IPS-18a (cell line): ENCODE measurements around the gene NDOR1.
"Not testable (repeated sequence)": the region's sequence is repeated elsewhere in the genome, so short reads cannot be mapped to it uniquely, and the experiment has no call there.

ENCODE experiments used
- H3K27ac ChIP-seq: one replicate; pipeline ENCODE4 v1.5.1; 2013; ENCODE audit warnings: low read length
- H3K27me3 ChIP-seq: one replicate; pipeline ENCODE4 v1.6.1; 2013; ENCODE audit warnings: mild to moderate bottlenecking, low read length; ENCODE audit not compliant: control insufficient read depth, insufficient read depth
- H3K36me3 ChIP-seq: one replicate; pipeline ENCODE4 v1.6.1; 2013; ENCODE audit warnings: low read depth, low read length; ENCODE audit not compliant: control insufficient read depth
- H3K4me1 ChIP-seq: one replicate; pipeline ENCODE4 v1.6.1; 2013; ENCODE audit warnings: low read depth, low read length; ENCODE audit not compliant: control insufficient read depth
- H3K4me3 ChIP-seq: one replicate; pipeline ENCODE4 v1.5.1; 2013; ENCODE audit warnings: low read length
- H3K9ac ChIP-seq: one replicate; pipeline ENCODE4 v1.6.1; 2013; ENCODE audit warnings: mild to moderate bottlenecking, low read length, moderate library complexity
- H3K9me3 ChIP-seq: one replicate; pipeline ENCODE4 v1.6.1; 2013; ENCODE audit warnings: low read depth, low read length; ENCODE audit not compliant: control insufficient read depth

NDOR1 gene

DNA sequence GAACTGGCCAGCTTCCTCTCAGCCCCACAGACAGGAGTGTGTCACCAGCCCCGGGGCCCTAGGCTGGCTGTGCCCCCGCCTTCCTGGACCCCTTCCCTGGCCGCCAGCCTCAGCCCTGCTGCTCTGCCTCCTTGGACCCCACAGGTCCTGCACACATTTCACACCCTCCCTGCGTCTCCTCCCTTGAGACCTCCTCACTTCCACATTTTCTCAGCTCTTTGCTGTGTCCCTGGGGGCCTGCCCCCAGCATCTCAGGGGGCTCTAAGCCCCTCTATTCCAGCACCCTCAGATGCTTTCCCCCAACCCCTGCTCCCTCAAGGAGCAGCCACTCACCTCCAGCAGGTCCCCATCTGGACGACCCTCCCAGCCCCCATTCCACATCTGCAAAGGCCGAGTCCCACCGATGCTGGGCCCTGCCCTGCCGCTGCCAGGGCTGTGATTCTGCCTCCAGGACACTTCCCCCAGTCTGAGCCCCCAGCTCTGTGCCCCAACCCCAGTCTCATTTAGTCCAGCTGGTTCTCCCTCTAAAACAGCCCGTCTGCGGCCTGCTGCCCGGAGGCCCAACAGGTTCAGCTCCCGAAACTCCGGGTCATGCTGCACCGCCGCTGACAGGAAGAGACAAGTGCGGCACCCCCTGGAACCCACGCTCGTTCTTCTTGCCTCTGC is 29.4 kb downstream of the NDOR1 start:
- Histone ChIP-seq H3K9ac (no peak overlapping the region), H3K9me3 (no peaks in the 10 kb centered on the region), H3K4me3 (no peak overlapping the region), H3K4me1 (no peaks in the 10 kb centered on the region), H3K27me3 (no peaks in the 10 kb centered on the region), H3K27ac (no peak overlapping the region), H3K36me3 (no peaks in the 10 kb centered on the region)

DNA sequence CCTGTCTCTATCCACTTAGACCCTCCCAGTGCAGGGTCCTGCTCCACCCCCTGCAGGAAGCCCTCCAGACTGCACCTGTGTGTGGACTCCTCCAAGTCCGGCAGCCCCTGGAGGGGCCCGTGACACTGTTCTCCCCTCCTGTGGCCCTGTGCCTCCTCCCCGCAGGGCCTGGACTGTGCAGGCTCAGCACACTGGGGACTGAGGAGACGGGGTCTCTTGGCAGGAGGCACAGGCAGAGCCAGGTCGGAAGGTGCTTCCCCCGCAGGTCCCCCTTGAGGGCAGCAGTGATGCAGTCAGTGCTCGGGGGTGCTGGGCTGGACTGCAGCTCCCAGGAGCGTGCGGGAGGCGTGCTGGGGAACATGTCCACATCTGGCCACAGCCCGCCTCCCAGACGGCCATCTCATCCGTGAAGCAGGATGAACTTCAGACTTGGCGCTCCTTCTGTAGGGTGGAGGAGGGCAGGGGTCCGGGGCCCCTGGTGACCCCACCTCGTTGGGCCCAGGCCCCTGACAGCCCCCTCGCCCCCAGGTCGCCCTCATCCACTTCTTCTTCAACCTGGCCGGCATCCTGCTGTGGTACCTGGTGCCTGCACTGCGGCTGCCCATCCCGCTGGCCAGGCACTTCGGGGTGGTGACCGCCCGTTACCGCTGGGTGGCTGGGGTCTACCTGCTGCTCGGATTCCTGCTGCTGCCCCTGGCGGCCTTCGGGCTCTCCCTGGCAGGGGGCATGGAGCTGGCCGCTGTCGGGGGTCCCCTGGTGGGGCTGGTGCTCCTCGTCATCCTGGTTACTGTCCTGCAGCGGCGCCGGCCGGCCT is 30.1 kb downstream of the NDOR1 start:
- Histone ChIP-seq H3K36me3 (no peaks in the 10 kb centered on the region), H3K9ac (no peak overlapping the region), H3K4me1 (no peaks in the 10 kb centered on the region), H3K27me3 (no peaks in the 10 kb centered on the region), H3K4me3 (no peak overlapping the region), H3K27ac (no peak overlapping the region), H3K9me3 (no peaks in the 10 kb centered on the region)

DNA sequence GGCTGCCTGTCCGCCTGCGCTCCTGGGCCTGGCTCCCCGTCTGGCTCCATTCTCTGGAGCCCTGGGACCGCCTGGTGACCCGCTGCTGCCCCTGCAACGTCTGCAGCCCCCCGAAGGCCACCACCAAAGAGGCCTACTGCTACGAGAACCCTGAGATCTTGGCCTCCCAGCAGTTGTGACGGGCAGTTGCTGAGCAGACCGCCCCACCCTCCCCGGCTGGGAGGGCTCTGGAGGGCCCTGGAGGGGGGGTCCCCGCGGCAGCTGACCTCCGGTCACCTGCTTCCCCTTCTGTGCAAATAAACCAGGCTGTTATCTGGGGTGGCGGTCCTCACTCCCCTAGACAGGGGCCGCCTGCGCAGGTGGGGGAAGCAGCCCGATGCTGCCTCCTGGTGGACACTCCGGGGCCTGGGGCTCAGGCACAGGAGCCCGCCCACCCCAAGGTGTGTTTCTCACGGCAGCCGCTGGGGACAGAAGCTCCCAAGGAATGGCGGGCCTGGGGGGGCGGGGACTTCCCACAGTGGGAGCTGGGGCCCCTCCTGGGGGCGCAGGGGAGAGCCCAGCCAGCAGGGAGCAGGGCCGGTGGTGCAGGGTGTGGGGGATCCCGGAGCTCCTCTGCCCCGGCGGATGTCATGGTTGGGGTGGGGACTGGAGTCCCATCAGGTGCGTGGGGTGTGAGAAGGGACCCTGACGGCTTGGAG is 30.9 kb downstream of the NDOR1 start:
- Histone ChIP-seq H3K4me1 (no peaks in the 10 kb centered on the region), H3K27ac (no peak overlapping the region), H3K27me3 (no peaks in the 10 kb centered on the region), H3K4me3 (no peak overlapping the region), H3K9me3 (no peaks in the 10 kb centered on the region), H3K9ac (no peak overlapping the region), H3K36me3 (no peaks in the 10 kb centered on the region)

DNA sequence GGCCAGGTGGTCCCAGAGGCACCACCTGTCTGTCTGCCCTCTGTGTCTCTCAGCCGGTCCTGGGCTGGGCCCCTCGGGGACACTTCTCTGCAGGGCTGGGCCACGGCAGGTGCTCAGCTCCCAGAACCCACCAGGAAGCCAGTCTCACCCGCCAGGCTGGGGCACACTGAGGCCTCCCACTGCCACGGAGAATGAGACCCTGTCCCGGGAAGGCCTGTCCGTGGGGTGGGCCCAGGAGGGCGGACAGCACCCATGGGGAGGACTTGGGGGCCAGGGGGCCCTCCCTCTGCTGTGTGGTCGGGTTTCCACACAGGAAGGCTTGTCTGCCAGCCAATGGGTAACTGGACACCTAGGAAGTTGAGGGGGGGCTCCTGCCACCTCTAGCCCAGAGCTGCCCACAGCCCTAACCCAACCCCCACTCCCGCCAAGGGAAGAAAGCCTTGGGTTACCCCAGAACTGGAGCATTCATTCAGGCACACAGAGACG is 31.5 kb downstream of the NDOR1 start:
- Histone ChIP-seq H3K27ac (no peak overlapping the region), H3K9ac (no peak overlapping the region), H3K4me1 (peaks cover under 1% of the 10 kb centered on the region), H3K9me3 (no peaks in the 10 kb centered on the region), H3K36me3 (no peaks in the 10 kb centered on the region), H3K27me3 (no peaks in the 10 kb centered on the region), H3K4me3 (no peak overlapping the region)

DNA sequence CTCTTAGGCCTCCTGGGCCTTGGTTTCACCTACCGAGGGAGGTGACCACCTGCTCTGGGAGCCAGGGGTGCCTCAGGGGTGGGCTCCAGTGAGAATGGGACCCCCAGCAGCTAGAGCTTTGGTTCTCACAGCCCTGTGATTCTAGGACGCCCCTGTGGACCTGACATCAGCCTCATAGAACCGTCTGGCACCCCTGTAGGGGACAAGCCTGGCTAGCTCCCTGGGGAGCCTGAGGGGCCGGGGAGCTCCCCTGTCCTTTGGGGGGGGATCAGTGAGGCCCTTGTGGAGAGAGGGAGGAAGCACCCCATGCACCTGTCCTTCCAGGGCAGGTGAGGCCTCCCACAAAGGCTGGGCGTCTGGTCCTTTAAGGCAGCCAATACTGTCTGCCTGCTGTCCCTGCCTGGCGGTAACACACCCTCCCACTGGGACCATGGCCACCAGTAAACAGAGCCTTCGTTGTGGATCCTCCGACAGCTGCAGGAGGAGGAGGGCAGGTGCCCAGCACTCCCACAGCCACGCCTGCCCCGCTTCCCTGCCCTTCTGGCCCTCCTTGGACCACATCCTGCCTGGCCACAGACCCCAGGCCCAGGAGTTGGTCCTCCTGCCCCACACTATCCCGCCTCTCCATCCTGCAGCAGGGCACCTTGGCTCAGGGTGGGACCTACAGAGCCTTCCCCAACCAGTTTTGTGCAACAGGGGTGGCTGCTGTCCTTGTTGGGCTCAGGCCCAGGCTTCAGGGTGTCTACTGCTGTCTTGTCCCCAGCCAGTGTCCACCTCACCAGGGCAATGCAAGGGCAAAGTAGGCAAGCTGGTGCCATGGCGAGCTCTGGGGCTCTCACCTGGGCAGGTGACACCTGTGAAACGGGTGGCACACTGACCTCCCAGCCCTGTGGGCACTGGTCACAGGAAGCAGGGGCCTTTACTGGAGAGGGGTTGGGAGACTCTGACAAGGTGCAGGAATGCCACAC is 32.5 kb downstream of the NDOR1 start:
- Histone ChIP-seq H3K36me3 (peaks cover 11% of the 10 kb centered on the region), H3K4me3 (no peak overlapping the region), H3K27me3 (no peaks in the 10 kb centered on the region), H3K9ac (no peak overlapping the region), H3K9me3 (no peaks in the 10 kb centered on the region), H3K4me1 (peaks cover 6% of the 10 kb centered on the region), H3K27ac (no peak overlapping the region)

DNA sequence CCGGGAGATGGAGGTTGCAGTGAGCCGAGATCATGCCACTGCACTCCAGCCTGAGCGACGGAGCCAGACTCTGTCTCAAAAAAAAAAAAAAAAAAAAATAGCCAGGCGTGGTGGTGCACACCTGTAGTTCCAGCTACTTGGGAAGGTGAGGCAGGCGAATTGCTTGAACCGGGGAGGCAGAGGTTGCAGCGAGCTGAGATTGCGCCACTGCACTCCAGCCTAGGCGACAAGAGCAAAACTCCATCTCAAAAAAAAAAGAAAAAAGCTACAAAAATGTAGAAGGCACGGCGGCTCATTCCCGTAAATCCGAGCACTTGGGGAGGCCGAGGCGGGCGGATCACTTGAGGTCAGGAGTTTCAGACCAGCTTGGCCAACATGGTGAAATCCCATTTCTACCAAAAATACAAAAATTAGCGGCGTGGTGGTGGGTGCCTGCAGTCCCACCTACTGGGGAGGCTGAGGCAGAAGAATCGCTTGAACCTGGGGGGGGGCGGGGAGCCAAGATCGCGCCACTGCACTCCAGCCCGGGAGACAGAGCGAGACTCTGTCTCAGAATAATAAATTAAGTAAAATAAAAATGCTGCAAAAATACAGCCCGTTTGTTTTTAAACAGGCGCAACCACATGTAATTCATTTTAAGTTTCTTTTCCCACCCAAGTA is 34.2 kb downstream of the NDOR1 start:
- Histone ChIP-seq H3K36me3 (peaks cover 18% of the 10 kb centered on the region), H3K9ac (peak overlapping the region; percentile 77), H3K4me1 (peaks cover 12% of the 10 kb centered on the region), H3K4me3 (peak overlapping the region; percentile 80)
- not testable (repeated sequence) for H3K27me3 ChIP-seq, H3K27ac ChIP-seq, H3K9me3 ChIP-seq

DNA sequence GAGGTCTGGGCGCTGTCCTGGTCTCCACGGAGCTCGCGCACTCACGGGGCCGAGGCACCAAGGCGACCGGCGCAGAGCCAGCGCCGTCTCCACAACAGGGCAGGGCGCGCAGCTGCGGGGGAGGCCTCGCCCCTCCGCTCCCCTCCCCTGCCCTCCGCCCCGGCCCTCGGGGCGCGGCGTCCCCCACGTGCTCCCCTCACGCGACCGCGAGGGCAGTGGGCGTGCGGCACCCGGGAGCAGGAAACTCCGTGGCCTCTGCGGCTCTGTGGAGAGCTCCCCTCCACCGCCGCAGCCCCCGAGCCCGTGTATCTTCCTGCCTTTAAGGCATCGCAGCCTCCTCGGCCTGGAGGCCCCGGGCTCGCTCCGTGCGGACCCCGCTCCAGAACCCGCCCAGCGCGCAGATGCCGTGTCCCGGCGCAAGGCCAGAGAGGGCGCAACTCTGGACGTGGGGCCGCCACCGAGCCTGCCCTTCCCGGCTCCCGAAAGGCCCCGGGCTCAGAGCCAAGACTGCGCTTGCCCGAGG is 34.9 kb downstream of the NDOR1 start:
- peaks cover 18% of the 10 kb centered on the region for H3K36me3 ChIP-seq
- peaks cover 12% of the 10 kb centered on the region for H3K4me1 ChIP-seq
- H3K4me3 ChIP-seq: peak overlapping the region; percentile 80
- H3K9ac ChIP-seq: peak overlapping the region; percentile 77
- no peaks in the 10 kb centered on the region for H3K9me3 ChIP-seq
- peak overlapping the region; percentile 14 for H3K27ac ChIP-seq
- H3K27me3 ChIP-seq: no peaks in the 10 kb centered on the region

DNA sequence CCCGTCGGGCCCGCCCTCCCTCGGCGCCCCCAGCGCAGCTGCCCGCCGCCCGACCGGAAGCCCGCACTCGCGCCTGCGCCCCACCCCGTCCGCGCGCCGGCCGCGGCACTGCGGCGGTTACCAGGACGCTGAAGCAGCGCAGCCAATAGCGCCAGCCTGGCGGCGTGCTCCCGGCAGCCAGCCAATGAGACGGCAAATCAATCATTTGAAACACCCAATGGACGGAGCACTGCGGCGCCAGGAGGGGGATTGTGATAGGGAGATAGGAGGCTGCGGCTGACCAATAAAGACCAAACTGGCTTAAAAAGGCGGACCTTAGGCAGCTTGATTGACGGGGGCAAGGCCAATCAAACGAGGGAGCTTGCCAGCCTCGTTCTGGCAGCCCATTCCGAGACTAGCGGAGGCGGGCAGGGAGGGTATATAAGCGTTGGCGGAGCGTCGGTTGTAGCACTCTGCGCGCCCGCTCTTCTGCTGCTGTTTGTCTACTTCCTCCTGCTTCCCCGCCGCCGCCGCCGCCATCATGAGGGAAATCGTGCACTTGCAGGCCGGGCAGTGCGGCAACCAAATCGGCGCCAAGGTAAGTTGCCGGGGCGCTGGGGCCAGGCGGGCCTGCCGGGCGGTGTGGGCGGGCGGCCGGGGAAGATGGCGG is 35.5 kb downstream of the NDOR1 start, which contains the start of gene TUBB4B:
Gene TUBB4B (plus strand): TSS at position 447 of the 649 bp plus-strand sequence. CDS start 74 bp downstream, at position 521.
- no peaks in the 10 kb centered on the region for H3K9me3 ChIP-seq
- peaks cover 18% of the 10 kb centered on the region for H3K36me3 ChIP-seq
- H3K27me3 ChIP-seq: no peaks in the 10 kb centered on the region
- H3K9ac ChIP-seq: peak within 1 kb of the TSS; percentile 77
- H3K4me1 ChIP-seq: peaks cover 12% of the 10 kb centered on the region
- peak within 1 kb of the TSS; percentile 14 for H3K27ac ChIP-seq
- peak within 1 kb of the TSS; percentile 80 for H3K4me3 ChIP-seq

DNA sequence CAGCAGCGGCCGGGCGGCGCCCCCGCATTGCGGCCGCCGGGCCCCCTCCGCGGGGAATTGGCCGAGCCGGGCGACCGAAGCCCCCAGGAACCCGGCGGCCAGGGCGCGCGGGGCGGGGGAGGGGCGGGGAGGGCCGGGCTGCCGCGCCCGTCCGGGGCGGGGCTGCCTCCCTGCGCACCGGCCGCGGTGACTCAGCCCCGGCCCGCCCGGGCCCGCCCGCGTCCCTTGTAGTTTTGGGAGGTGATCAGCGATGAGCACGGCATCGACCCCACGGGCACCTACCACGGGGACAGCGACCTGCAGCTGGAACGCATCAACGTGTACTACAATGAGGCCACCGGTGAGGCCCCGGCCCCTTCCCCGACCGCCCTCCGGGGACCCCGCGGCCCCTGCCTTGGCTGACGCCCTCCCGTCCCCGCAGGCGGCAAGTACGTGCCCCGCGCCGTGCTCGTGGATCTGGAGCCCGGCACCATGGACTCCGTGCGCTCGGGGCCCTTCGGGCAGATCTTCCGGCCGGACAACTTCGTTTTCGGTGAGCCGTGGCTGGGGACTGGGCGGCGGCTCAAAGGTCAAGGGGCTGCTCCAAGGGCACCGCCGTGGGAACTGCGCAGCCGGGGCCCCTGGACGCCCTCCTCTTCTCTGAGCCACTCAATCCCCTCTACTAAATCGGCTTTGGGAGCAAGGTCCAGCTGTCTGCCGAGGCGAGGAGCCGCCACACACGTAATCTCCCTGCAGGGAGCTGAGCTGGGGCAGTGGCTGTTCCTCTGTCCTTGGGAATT is 36.2 kb downstream of the NDOR1 start:
- Histone ChIP-seq H3K36me3 (peaks cover 18% of the 10 kb centered on the region), H3K9me3 (no peaks in the 10 kb centered on the region), H3K9ac (peak overlapping the region; percentile 63), H3K4me3 (peak overlapping the region; percentile 77), H3K4me1 (peaks cover 12% of the 10 kb centered on the region), H3K27ac (no peak overlapping the region), H3K27me3 (no peaks in the 10 kb centered on the region)
